B cell (primary cell): Measurements from ENCODE around the gene DNAH11. TPM values are rescaled to one million over a fixed set of nuclear protein-coding genes. Genes with fewer than 3 reads are reported as not detected.

Source experiments
- ATAC-seq: fragments of 200-7000 bp; cut with Tn5 transposase; one replicate; pipeline ENCODE4 v1.10.0; 2021; ENCODE audit warnings: low read depth, mild to moderate bottlenecking, moderate number of reproducible peaks, moderate library complexity
- CTCF ChIA-PET: fragments of 350-600 bp; sonication (Branson Sonifier 250); formaldehyde crosslinking; loops from one replicate; lab custom pipeline; 2021; ENCODE audit warnings: antibody characterized with exemption, inconsistent platforms; lab: Charles Lee
- POLR2A ChIA-PET: fragments of 350-600 bp; sonication (Branson Sonifier 250); formaldehyde crosslinking; loops from one replicate; lab custom pipeline; 2021; ENCODE audit warnings: antibody characterized with exemption; lab: Charles Lee
- DNase-seq: peaks from one replicate; pipeline ENCODE4 v3.0.0; 2013
- H2AFZ ChIP-seq: 2 replicates; pipeline ENCODE4 v1.6.1; 2012; ENCODE audit warnings: mild to moderate bottlenecking, low read depth, low read length; ENCODE audit not compliant: insufficient read depth, poor library complexity, severe bottlenecking
- H3K27ac ChIP-seq, 2 donors: 1 replicate in 1 of 2; 2 replicates in 1 of 2; pipeline ENCODE4 v1.5.1; 2012 to 2013; ENCODE audit warnings: low read length in 2 of 2, mild to moderate bottlenecking in 2 of 2, moderate library complexity in 1 of 2
- H3K27me3 ChIP-seq, 4 experiments: fragments of 200-600 bp in 1 of 4; sonication (generic) in 1 of 4; replicated peaks in 1 of 4; 1 replicate in 2 of 4; 2 replicates in 2 of 4; pipeline versions ENCODE4 v1.6.1 to v1.7.0; 2013 to 2016; ENCODE audit warnings: low read length in 3 of 4, mild to moderate bottlenecking in 2 of 4, mixed read lengths in 1 of 4, moderate library complexity in 1 of 4; ENCODE audit not compliant: insufficient read depth in 4 of 4, control insufficient read depth in 3 of 4; ENCODE audit errors: control extremely low read depth in 1 of 4
- H3K36me3 ChIP-seq, 2 experiments: replicated peaks in 1 of 2; 1 replicate in 1 of 2; 2 replicates in 1 of 2; pipeline versions ENCODE4 v1.6.1 to v1.7.1; 2013; ENCODE audit warnings: low read length in 1 of 2; ENCODE audit not compliant: insufficient read depth in 2 of 2, control insufficient read depth in 1 of 2; ENCODE audit errors: control extremely low read depth in 1 of 2, extremely low read depth in 1 of 2
- H3K4me1 ChIP-seq, 2 donors: fragments of 200-600 bp in 1 of 2; sonication (generic) in 1 of 2; 1 replicate in 1 of 2; 2 replicates in 1 of 2; pipeline versions ENCODE4 v1.5.1 to v1.6.1; 2013 to 2017; ENCODE audit warnings: low read length in 2 of 2; ENCODE audit not compliant: control insufficient read depth in 2 of 2, insufficient read depth in 2 of 2
- H3K4me2 ChIP-seq: replicated peaks from 2 replicates; pipeline ENCODE3; 2012; ENCODE audit warnings: mild to moderate bottlenecking, low read depth, low read length; ENCODE audit not compliant: poor library complexity, severe bottlenecking
- H3K4me3 ChIP-seq, 5 experiments: fragments of 200-600 bp in 1 of 5; sonication (generic) in 1 of 5; 1 replicate in 3 of 5; 2 replicates in 2 of 5; pipeline versions ENCODE4 v1.5.1 to v1.7.0; 2011 to 2016; ENCODE audit warnings: low read length in 4 of 5, mild to moderate bottlenecking in 4 of 5, low read depth in 2 of 5, control low read depth in 1 of 5, moderate library complexity in 1 of 5; ENCODE audit not compliant: insufficient read depth in 1 of 5; ENCODE audit errors: control extremely low read depth in 1 of 5, extremely low read depth in 1 of 5
- H3K79me2 ChIP-seq: fragments of 200-600 bp; sonication (generic); one replicate; pipeline ENCODE4 v1.6.0; 2016; ENCODE audit warnings: low read length; ENCODE audit not compliant: control insufficient read depth, insufficient read depth
- H3K9ac ChIP-seq: fragments of 200-600 bp; sonication (generic); 2 replicates; pipeline ENCODE4 v1.6.1; 2017; ENCODE audit warnings: mild to moderate bottlenecking, low read length, moderate library complexity
- H3K9me3 ChIP-seq, 3 donors: one replicate each; pipeline versions ENCODE4 v1.6.1 to v1.7.1; 2013; ENCODE audit warnings: low read length in 2 of 3; ENCODE audit not compliant: control insufficient read depth in 2 of 3, insufficient read depth in 1 of 3; ENCODE audit errors: control extremely low read depth in 1 of 3
- H4K20me1 ChIP-seq: 2 replicates; pipeline ENCODE4 v1.6.0; 2012; ENCODE audit warnings: mild to moderate bottlenecking, low read length; ENCODE audit not compliant: insufficient read depth, control insufficient read depth, poor library complexity, severe bottlenecking
- H3K27ac Mint-ChIP-seq: one replicate; pipeline ENCODE4 v1.8.0; 2021; ENCODE audit warnings: mixed read lengths
- H3K27me3 Mint-ChIP-seq: one replicate; pipeline ENCODE4 v1.8.0; 2021; ENCODE audit warnings: mixed read lengths
- H3K4me1 Mint-ChIP-seq: one replicate; pipeline ENCODE4 v1.8.0; 2021; ENCODE audit warnings: mixed read lengths
- H3K4me3 Mint-ChIP-seq: one replicate; pipeline ENCODE4 v1.8.0; 2021; ENCODE audit warnings: mixed read lengths
- H3K9me3 Mint-ChIP-seq: one replicate; pipeline ENCODE4 v1.8.0; 2022; ENCODE audit warnings: mixed read lengths; ENCODE audit not compliant: insufficient read depth
- EZH2 ChIP-seq: IDR thresholded peaks from 2 replicates; pipeline ENCODE4 v1.6.1; 2012; ENCODE audit warnings: borderline replicate concordance, low read depth, mild to moderate bottlenecking, moderate library complexity, low read length; ENCODE audit not compliant: insufficient read depth, poor library complexity, severe bottlenecking
- WGBS: methylation state at CpG from one replicate; pipeline ENCODE4 v1.1.5; 2013; ENCODE audit warnings: missing lambda C conversion rate; ENCODE audit not compliant: insufficient coverage; 5-methylcytosine and 5-hydroxymethylcytosine counted together
- intact Hi-C: fragments of 100-400 bp; cut with micrococcal nuclease; formaldehyde crosslinking; loops from one replicate; pipeline ENCODE4 v1.10.0; 2022
- polyA plus RNA-seq: library from polyadenylated mRNA; depleted of rRNA; stranded (reverse); fragments of >200 nt; gene quantifications from 2 replicates; pipeline ENCODE4 v1.2.3, GENCODE V29; 2012
- total RNA-seq, 2 donors: library from RNA; stranded (reverse); fragments of 120-200 nt in 1 of 2; gene quantifications; 1 replicate in 1 of 2; 2 replicates in 1 of 2; pipeline versions ENCODE4 v1.2.3 to v1.2.4, GENCODE V29; 2013 to 2022
- TF ChIP-seq, protein P1 (sequence below): fragments of 200-600 bp; IDR thresholded peaks from one replicate; pipeline ENCODE4 v1.8.0; 2022; ENCODE audit warnings: antibody characterized with exemption, mild to moderate bottlenecking

DNAH11 gene
- total and polyA plus RNA-seq, 2 donors (not counting 1 experiment from before 2014, with no cell fraction given) = not detected

GRCh38 chr7:21624320-21624719 is 81.5 kb downstream of the DNAH11 start:
- no peak for TF ChIP-seq EZH2
- TF ChIP-seq, protein P1, sequence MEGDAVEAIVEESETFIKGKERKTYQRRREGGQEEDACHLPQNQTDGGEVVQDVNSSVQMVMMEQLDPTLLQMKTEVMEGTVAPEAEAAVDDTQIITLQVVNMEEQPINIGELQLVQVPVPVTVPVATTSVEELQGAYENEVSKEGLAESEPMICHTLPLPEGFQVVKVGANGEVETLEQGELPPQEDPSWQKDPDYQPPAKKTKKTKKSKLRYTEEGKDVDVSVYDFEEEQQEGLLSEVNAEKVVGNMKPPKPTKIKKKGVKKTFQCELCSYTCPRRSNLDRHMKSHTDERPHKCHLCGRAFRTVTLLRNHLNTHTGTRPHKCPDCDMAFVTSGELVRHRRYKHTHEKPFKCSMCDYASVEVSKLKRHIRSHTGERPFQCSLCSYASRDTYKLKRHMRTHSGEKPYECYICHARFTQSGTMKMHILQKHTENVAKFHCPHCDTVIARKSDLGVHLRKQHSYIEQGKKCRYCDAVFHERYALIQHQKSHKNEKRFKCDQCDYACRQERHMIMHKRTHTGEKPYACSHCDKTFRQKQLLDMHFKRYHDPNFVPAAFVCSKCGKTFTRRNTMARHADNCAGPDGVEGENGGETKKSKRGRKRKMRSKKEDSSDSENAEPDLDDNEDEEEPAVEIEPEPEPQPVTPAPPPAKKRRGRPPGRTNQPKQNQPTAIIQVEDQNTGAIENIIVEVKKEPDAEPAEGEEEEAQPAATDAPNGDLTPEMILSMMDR = no peak
- Mint-ChIP-seq H3K27ac (no peak overlapping the region), H3K4me1 (no peaks in the 10 kb centered on the region), H3K9me3 (peaks cover 4% of the 10 kb centered on the region), H3K27me3 (no peaks in the 10 kb centered on the region), H3K4me3 (no peak overlapping the region)
- DNase-seq (no peak), ATAC-seq (no peak)
- H3K27me3 ChIP-seq = no peaks in the 10 kb centered on the region
- ChIA-PET CTCF (no interaction called here), POLR2A (no interaction called here)
- no peak overlapping the region for H3K4me2 ChIP-seq
- H3K9ac ChIP-seq = no peak overlapping the region
- no peaks in the 10 kb centered on the region for H3K79me2 ChIP-seq
- H3K4me3 ChIP-seq = no peak overlapping the region
- no peak overlapping the region for H2AFZ ChIP-seq
- H3K9me3 ChIP-seq = no peaks in the 10 kb centered on the region
- H3K27ac ChIP-seq = no peak overlapping the region
- H4K20me1 ChIP-seq = no peaks in the 10 kb centered on the region
- intact Hi-C loops = no loop called here
- no peaks in the 10 kb centered on the region for H3K4me1 ChIP-seq
- H3K36me3 ChIP-seq = no peaks in the 10 kb centered on the region

- DNase-seq = no peak
- Histone ChIP-seq H3K27me3 (peaks cover 0 to 6% (median 2%) of the 10 kb centered on the region in 4 experiments), H3K36me3 (no peaks in the 10 kb centered on the region), H3K9me3 (peaks cover 0 to 4% (median 0%) of the 10 kb centered on the region in 3 donors), H3K4me3 (no peak overlapping the region), H3K4me2 (no peak overlapping the region), H3K9ac (no peak overlapping the region), H3K27ac (no peak overlapping the region), H4K20me1 (no peaks in the 10 kb centered on the region), H2AFZ (no peak overlapping the region), H3K4me1 (no peaks in the 10 kb centered on the region), H3K79me2 (no peaks in the 10 kb centered on the region)
- Mint-ChIP-seq H3K9me3 (no peaks in the 10 kb centered on the region), H3K4me1 (no peaks in the 10 kb centered on the region), H3K27ac (no peak overlapping the region), H3K27me3 (peaks cover 15% of the 10 kb centered on the region), H3K4me3 (no peak overlapping the region)
- ChIA-PET POLR2A (no interaction called here), CTCF (no interaction called here)
- no peak for TF ChIP-seq EZH2
- TF ChIP-seq, protein P1 = no peak
- WGBS = no CpG with 5 or more reads among the region's 4 CpGs
- ATAC-seq = no peak
- intact Hi-C loops = no loop called here
Observed at GRCh38 chr7:21636694-21637093, 93.9 kb downstream of the DNAH11 start.
